GM18505 (cell line): ENCODE measurements around the gene SH3GL2.
"Not testable (repeated sequence)": the region's sequence is repeated elsewhere in the genome, so short reads cannot be mapped to it uniquely, and the experiment has no call there.

ENCODE experiments used
- ATAC-seq: cut with Tn5 transposase; IDR thresholded peaks from one replicate; pipeline ENCODE4 v1.9.1; 2021; ENCODE audit not compliant: unreplicated experiment
- POLR2A ChIP-seq: IDR thresholded peaks from 4 replicates; pipeline ENCODE4 v1.6.1; 2011; ENCODE audit warnings: borderline replicate concordance; ENCODE audit not compliant: insufficient read depth, insufficient read length; ENCODE audit errors: extremely low read depth

Gene SH3GL2

DNA sequence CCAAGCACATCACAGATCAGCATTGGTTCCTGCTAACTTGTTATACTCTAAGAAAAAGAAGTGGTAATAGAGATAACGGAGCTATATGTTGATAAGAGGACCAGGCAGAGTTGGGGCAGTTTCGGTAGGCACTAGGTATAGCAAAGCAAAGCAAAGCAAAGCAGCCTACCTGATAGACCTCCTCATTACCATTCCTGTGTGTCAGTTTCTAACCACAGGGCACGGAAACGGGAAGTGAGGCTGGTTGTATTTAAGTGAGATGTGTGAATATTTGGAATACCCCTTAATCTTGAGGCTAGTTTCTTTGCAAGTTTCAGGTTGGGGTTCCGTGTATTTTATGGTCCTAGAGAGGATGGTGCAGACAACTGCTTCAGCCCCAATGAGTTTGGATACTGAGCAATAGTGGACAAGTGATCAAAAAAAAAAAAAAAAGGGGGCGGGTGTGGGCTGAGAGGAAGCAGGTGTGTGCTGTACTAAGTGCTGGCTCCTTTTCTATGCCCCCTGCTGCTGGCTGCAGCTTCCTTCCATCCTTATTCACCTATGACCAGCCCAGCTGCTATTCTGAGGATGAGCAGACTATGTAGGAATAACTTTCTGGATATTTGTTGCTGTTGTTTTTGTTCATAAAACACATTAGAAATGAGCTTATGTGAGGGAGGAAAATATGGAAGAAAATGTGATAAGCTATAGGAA, 183.3 kb downstream of the SH3GL2 start:
- TF ChIP-seq POLR2A: no peak
- ATAC-seq: no peak

DNA sequence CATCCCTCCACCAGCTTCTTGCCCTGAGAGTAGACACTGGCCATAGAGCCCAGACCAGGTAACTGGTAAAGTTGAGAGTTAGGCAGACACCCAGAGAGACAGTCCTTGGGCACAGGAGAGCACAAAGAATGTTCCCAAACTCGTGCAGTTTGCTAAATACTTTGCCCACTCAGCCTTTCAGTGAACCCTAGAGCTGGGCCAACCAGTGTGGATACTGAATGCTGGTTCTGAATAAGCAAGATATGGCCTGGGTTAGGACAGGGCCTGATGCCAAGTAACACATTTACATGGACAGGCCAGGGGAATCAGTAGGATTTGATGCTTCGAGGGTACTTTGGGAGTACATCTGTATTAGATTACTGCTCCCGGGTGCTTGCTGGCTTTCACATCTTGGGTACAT, 185.4 kb downstream of the SH3GL2 start:
- TF ChIP-seq POLR2A: no peak
- ATAC-seq: no peak

DNA sequence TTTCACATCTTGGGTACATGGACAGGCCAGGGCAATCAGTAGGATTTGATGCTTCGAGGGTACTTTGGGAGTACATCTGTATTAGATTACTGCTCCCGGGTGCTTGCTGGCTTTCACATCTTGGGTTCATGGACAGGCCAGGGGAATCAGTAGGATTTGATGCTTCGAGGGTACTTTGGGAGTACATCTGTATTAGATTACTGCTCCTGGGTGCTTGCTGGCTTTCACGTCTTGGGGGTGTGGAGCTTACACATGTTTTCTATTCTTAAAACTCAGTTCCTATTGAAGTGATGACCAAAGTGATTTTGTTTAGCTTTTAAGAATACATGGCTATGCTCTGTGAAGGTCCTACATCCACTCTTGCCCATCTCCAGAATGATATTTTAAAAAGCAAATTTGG, 186.3 kb downstream of the SH3GL2 start:
- ATAC-seq: not testable (repeated sequence)

DNA sequence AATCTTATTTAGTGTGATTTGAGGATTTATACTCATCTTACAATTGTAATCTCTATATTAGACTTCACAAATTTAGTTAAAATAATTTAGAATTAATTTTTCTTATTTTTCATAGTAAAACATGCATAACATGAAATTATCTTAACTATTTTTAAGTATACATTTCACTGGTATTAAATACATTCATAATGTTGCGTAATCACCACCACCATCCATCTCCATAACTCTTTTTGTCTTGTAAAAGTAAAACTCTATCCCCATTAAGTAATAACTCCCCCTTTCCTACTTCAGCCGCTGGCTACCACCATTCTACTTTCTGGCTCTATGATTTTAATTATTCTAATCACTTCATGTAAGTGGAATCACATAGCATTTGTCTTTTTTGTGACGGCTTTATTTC, 193.4 kb downstream of the SH3GL2 start:
- no peak for ATAC-seq
- no peak for TF ChIP-seq POLR2A

DNA sequence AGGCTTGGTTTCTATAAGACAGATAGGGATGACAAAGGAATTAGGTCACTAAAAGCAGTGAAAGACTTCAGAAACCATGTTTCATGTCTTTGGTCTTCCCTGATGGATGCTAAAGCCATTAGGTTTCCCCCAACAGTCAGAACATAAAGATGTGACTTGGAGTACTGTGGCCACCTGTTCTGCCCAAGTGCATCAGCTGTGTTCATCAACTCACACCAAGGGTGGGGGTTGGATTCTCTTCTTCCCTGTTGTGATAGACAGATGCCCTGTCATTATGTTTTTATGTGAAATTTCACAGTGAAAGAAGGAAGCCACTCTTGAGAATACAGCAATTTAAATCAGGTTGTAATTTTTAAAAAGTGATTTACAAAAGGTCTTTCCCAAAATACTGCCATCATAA, 196.8 kb downstream of the SH3GL2 start:
- TF ChIP-seq POLR2A: no peak
- no peak for ATAC-seq

DNA sequence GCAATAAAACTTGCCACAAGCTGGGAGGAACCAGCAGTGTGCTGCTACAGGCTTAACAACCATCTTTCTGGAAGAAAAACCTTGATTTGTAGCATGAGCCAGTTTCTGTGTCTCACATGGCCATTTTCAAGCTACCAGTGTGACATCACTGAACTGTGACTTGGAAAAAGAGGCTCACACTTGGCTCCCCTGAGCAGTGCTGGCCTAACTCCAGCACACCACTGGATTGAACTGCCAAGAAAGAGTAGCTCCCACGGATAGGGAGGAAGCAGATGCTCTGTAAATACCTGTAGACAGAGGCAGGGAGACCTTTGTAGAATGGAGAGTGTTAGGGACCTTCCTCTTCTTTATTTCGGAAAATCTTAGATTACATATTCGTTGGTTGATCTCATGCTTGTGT, 197.9 kb downstream of the SH3GL2 start:
- no peak for TF ChIP-seq POLR2A
- ATAC-seq: no peak

DNA sequence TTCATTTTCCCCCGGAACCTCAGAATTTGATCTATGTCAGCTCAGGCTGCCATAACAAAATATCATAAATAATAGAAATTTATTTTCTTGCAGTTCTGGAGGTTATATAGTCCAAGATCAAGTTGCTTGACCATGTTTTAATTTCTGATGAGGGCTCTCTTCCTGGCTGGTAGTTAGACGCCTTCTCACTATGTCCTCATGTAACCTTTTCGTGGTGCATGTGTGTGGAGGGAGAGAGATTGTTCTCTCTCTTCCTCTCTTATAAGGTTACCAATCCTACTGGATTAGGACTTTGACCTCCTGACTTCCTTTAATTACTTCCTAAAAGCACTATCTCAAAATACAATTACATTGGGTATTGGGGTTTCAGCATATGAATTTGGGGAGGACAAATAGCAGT, 198.6 kb downstream of the SH3GL2 start:
- no peak for TF ChIP-seq POLR2A
- no peak for ATAC-seq

DNA sequence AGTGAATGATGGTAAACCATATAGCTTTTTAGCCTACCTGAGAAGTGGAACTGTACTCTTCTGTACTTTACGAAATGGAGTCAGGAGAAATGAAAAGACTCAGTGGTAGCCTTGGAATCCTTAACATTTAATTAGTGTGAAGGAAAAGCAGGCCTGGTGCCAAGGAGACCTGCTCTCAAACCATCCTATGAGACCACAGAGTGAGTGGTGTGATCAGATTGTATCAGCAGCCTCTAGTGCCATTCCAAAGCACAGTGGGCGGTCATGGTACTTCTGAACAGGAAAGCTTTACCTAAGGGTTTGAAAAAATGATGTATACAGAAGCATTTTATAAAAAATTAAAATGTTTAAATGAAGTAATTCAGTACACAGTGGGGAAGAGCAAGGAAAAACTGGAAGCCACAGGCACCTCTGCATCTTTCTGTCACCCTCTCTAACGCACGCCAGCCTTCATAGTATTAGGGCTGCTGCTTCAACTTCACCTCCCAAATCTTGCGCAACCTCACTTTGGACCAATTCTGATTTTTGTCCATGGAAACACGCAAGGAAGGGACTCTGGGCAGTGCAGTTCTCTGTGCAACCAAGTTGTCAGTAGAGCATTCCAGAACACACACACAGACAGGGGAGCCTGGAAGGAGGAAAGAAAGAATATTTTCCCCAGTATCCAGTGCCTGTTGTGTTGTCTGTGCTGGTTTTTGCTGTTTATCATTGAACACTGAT, 203.7 kb downstream of the SH3GL2 start:
- TF ChIP-seq POLR2A: no peak
- ATAC-seq: no peak

DNA sequence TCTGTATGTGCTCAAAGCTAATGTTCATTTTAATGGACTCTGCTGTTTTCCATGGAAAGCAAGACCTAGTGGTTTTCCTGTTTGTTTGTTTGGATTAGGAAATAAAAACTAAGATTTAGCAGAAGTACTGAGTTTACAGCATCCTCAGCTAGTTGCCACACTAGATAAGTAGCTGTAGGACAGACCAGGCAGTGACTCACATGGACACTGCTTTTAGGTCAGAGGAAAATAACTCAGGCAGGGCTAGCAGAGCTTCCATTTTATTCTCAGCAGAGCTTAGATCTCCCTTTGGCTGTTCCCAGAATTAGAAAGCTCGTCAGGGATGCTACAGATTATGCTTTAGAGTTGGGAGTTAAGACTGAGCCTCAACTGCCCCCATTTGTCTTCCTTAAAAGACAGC, 204.4 kb downstream of the SH3GL2 start:
- ATAC-seq: no peak
- TF ChIP-seq POLR2A: no peak

DNA sequence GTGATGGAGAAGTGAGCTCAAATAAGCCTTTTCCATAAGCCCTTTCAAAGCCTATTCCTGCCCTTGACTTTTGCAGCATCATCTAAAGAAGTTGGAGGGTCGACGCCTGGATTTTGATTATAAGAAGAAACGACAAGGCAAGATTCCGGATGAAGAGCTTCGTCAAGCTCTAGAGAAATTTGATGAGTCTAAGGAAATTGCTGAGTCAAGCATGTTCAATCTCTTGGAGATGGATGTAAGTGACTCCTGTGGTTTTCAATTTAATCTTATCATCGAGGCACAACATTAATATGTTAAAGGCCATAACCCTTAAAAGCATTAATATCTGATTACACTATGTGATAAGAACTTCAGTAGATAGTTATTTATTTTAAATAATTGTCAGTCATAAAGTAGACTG, 210.4 kb downstream of the SH3GL2 start:
- no peak for TF ChIP-seq POLR2A
- ATAC-seq: no peak

DNA sequence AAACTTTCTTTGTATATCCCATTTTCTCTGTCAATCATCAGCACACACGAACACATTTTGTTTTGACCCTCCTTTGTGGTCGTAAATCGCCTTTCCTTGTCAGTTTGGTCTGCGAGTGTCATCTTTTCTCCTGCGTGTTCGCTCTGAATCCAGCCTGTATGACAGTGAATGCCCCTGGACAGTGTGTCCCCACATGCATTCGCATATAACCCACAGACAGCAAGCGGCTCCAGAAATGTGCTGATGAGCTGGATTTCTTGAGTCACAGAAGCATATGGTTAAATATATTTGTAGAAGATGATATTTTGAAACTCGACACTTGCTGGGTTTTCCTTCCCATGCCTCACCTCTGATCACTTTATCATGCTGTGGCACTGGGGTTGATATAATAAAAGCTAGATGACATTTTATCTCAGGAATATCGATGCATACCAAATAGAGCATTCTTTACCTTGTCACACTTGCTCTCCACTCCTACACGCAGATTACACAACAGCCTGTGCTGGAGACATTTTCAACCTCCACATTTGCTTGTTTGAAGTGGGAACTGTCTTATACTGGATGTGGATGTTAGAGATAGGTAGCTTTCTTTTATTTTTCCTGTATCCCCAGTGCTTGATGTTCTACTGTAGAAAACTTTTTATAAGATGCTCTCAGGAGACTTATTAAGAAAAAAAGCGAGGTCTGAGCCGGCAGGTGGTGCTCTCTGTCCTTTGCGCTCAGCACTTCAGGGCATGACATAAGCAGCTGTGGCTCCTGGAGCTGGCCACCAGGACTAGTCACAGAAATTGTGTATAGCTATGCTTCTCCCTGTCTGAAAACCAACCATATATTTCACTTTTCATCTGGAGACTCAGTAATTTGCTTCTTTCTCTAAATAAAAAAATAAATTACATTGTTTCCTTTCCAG, 215.1 kb downstream of the SH3GL2 start:
- no peak for TF ChIP-seq POLR2A
- ATAC-seq: no peak

DNA sequence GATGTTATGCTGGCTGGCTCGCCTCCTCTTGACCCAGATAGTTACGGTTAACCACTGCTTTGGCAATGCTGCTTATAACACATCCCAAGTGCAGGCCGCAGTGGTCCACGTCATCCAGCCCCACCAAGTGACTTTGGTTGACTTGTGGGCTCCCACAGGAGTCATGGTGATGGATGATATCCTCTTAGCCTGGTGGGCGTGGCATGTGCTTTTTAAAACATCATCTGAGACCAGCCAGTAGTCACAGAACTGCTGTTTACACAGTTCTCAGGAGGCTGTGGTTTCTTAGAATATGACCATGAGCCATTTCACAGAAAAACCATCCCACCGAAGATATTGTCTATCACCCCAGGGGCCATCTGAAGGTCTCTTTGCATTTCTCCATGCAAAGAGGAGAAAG, 216.9 kb downstream of the SH3GL2 start:
- no peak for ATAC-seq
- TF ChIP-seq POLR2A: no peak

DNA sequence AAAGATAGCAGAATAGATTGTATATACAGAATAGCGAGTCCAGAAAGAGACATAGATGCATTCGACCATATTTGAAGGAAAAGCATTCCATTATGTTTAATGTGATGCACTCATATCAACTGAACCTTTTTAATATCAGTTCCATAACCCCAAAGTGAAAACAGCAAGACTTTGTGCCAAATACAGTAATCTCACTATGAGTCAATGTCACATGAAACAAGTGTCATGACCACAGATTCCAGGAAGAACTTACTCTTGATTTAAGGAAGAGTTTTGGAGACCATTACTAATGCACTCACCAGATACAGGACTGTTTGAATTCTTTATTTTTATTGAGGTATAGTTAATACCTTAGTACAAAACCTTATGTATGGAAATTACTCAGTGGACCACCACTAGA, 220.5 kb downstream of the SH3GL2 start:
- no peak for TF ChIP-seq POLR2A
- ATAC-seq: no peak

DNA sequence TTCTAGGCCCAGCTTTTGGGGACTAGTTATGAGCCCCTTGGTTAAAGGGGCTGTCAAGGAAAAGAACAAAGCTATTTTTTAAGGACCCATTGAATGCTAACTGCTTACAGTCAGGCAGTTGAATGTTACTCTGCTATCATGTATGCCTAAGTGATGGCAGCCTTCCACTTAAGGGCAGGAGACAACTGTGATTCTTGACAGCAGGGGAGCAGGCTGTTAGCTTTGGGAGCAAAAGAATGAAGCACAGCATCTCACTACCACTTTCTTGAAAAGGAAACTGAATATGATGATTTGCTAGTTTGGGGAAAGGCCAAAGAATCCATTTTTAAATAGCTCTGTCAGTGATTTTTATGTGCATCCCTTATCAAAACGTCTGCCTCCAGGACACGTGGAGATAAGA, 221.6 kb downstream of the SH3GL2 start:
- no peak for TF ChIP-seq POLR2A
- no peak for ATAC-seq
